K562 (cell line): ENCODE data around the gene PPM1E. TPM values are rescaled to one million over a fixed set of nuclear protein-coding genes. Genes with fewer than 3 reads are reported as not detected.

Experiments
- ATAC-seq: fragments of 200-7000 bp; cut with Tn5 transposase; 3 replicates; pipeline ENCODE4 v1.9.1; 2020; ENCODE audit warnings: moderate library complexity
- BruUV-seq: library from RNA; stranded (reverse); fragments of 400-500 nt; replicated peaks from 2 replicates; lab custom pipeline; 2021; lab: Mats Ljungman, UMichigan
- CTCF ChIA-PET: fragments of 300-600 bp; formaldehyde crosslinking; extraction: SDS; loops from one replicate; lab custom pipeline; 2021; ENCODE audit warnings: low intra/inter-chr PET ratio; lab: Yijun Ruan, JAX
- POLR2A ChIA-PET: fragments of 300-600, 350-650 bp; sonication (Branson Sonifier 250); formaldehyde crosslinking; extraction: SDS; loops from one replicate; lab custom pipeline; 2021; ENCODE audit warnings: antibody characterized with exemption, inconsistent platforms; lab: Yijun Ruan, JAX
- DNase-seq, 4 experiments: peaks; one replicate each; pipeline versions ENCODE4 v3.0.0 to v3.0.0-alpha.2; 2011 to 2018; ENCODE audit warnings: low spot score in 3 of 4, mixed read lengths in 3 of 4; ENCODE audit errors: extremely low read depth in 1 of 4
- FAIRE-seq: peaks from 2 replicates; lab custom pipeline; 2011; peaks lifted over from hg19 to GRCh38; lab: Jason Lieb, UNC
- H2AFZ ChIP-seq: 2 replicates; pipeline ENCODE4 v1.6.0; 2011; ENCODE audit warnings: low read depth, low read length, control low read depth, inconsistent platforms
- H3K27ac ChIP-seq: fragments of 200-600 bp; 3 replicates; pipeline ENCODE4 v1.8.0; 2011; ENCODE audit warnings: low read depth, mild to moderate bottlenecking, control low read depth, inconsistent platforms, low read length, moderate library complexity, mixed read lengths; ENCODE audit errors: extremely low read depth
- H3K27me3 ChIP-seq, 2 experiments: fragments of 300-600 bp in 1 of 2; 2 replicates in 1 of 2; 3 replicates in 1 of 2; pipeline versions ENCODE4 v1.6.0 to v1.8.0; 2011; ENCODE audit warnings: inconsistent platforms in 2 of 2, low read length in 2 of 2, mild to moderate bottlenecking in 1 of 2, mixed read lengths in 1 of 2, moderate library complexity in 1 of 2; ENCODE audit not compliant: control insufficient read depth in 2 of 2, insufficient read depth in 2 of 2
- H3K36me3 ChIP-seq: fragments of 300-600 bp; 3 replicates; pipeline ENCODE4 v1.8.0; 2011; ENCODE audit warnings: mild to moderate bottlenecking, low read length, inconsistent platforms; ENCODE audit not compliant: control insufficient read depth, insufficient read depth
- H3K4me1 ChIP-seq, 2 experiments: fragments of 200-600 bp in 1 of 2; replicated peaks in 1 of 2; 2 replicates in 1 of 2; 3 replicates in 1 of 2; pipeline versions ENCODE4 v1.5.1 to v1.8.0; 2011; ENCODE audit warnings: inconsistent platforms in 2 of 2, low read length in 2 of 2, mild to moderate bottlenecking in 1 of 2, mixed read lengths in 1 of 2, moderate library complexity in 1 of 2; ENCODE audit not compliant: control insufficient read depth in 2 of 2, insufficient read depth in 2 of 2
- H3K4me2 ChIP-seq: 2 replicates; pipeline ENCODE4 v1.6.1; 2011; ENCODE audit warnings: low read length, control low read depth, inconsistent platforms, mixed read lengths; ENCODE audit not compliant: insufficient read depth
- H3K4me3 ChIP-seq: fragments of 200-600 bp; sonication (generic), shearing (Covaris generic); 2 replicates; pipeline ENCODE4 v1.5.1; 2016; ENCODE audit warnings: control low read depth, inconsistent platforms
- H3K79me2 ChIP-seq: fragments of 200-600 bp; 3 replicates; pipeline ENCODE4 v1.8.0; 2011; ENCODE audit warnings: low read length, inconsistent platforms; ENCODE audit not compliant: control insufficient read depth, insufficient read depth
- H3K9ac ChIP-seq, 2 experiments: 2 replicates each; pipeline versions ENCODE4 v1.6.0 to v1.6.1; 2011; ENCODE audit warnings: low read depth in 2 of 2, low read length in 2 of 2, control low read depth in 1 of 2, inconsistent platforms in 1 of 2, mild to moderate bottlenecking in 1 of 2, mixed read lengths in 1 of 2; ENCODE audit not compliant: insufficient read depth in 1 of 2
- H3K9me1 ChIP-seq: one replicate; pipeline ENCODE4 v1.6.0; 2011; ENCODE audit warnings: inconsistent platforms, mild to moderate bottlenecking, low read length, moderate library complexity; ENCODE audit not compliant: control insufficient read depth, insufficient read depth
- H3K9me3 ChIP-seq: replicated peaks from 2 replicates; pipeline ENCODE4 v1.5.1; 2011; ENCODE audit warnings: low read depth, low read length, inconsistent platforms; ENCODE audit not compliant: control insufficient read depth, insufficient read depth
- H4K20me1 ChIP-seq: replicated peaks from 2 replicates; pipeline ENCODE4 v1.6.1; 2011; ENCODE audit warnings: low read length, inconsistent platforms, mixed read lengths; ENCODE audit not compliant: control insufficient read depth, insufficient read depth
- ARID2 ChIP-seq: fragments of 450-650 bp; IDR thresholded peaks from 2 replicates; pipeline ENCODE4 v1.6.1; 2017; ENCODE audit warnings: antibody characterized with exemption, mild to moderate bottlenecking
- CHD1 ChIP-seq: fragments of 200-600 bp; sonication (generic); IDR thresholded peaks from one replicate; pipeline ENCODE4 v1.6.1; 2012; ENCODE audit warnings: mild to moderate bottlenecking, moderate library complexity, low read length, inconsistent platforms
- EGR1 ChIP-seq: fragments of 450-650 bp; conservative IDR thresholded peaks from 2 replicates; pipeline ENCODE4 v1.6.1; 2017; ENCODE audit warnings: mild to moderate bottlenecking
- EHMT2 ChIP-seq: fragments of 450-650 bp; IDR thresholded peaks from 2 replicates; pipeline ENCODE4 v1.6.1; 2018; ENCODE audit warnings: antibody characterized with exemption
- HMGN3 ChIP-seq: IDR thresholded peaks from 2 replicates; pipeline ENCODE4 v1.6.1; 2011; ENCODE audit warnings: borderline replicate concordance, low read depth, mild to moderate bottlenecking, mixed read lengths, low read length; ENCODE audit not compliant: insufficient read length; ENCODE audit errors: extremely low read depth
- KLF6 ChIP-seq: fragments of 250-450 bp; sonication (Bioruptor Pico); IDR thresholded peaks from 2 replicates; pipeline ENCODE4 v1.4.0; 2020; ENCODE audit warnings: mild to moderate bottlenecking, moderate library complexity, borderline replicate concordance
- MXI1 ChIP-seq: IDR thresholded peaks from 2 replicates; pipeline ENCODE4 v1.6.1; 2011; ENCODE audit warnings: low read depth, mild to moderate bottlenecking, improper control_type of control experiment, low read length
- OTX1 ChIP-seq: fragments of 450-650 bp; formaldehyde crosslinking; IDR thresholded peaks from 2 replicates; pipeline ENCODE4 v1.4.0; 2022; ENCODE audit warnings: mild to moderate bottlenecking
- POLR2B ChIP-seq: fragments of 450-650 bp; IDR thresholded peaks from 2 replicates; pipeline ENCODE4 v1.6.1; 2018; ENCODE audit warnings: low read depth; ENCODE audit not compliant: partially characterized antibody
- SMARCC2 ChIP-seq: fragments of 450-650 bp; IDR thresholded peaks from 2 replicates; pipeline ENCODE4 v1.6.1; 2017; ENCODE audit warnings: antibody characterized with exemption, moderate library complexity, mild to moderate bottlenecking, low read depth
- ZNF174 ChIP-seq: fragments of 250-450 bp; sonication (Bioruptor Pico); IDR thresholded peaks from 2 replicates; pipeline ENCODE4 v1.4.0; 2020; ENCODE audit warnings: mild to moderate bottlenecking
- ZNF23 ChIP-seq: fragments of 250-450 bp; sonication (Bioruptor Pico); IDR thresholded peaks from 2 replicates; pipeline ENCODE4 v1.4.0; 2020; ENCODE audit warnings: mild to moderate bottlenecking
- ZNF696 ChIP-seq: fragments of 250-450 bp; sonication (Bioruptor Pico); conservative IDR thresholded peaks from 2 replicates; pipeline ENCODE4 v1.4.0; 2020; ENCODE audit warnings: mild to moderate bottlenecking, moderate library complexity
- WGBS: fragments of 100-300 bp; shearing (Covaris generic); methylation state at CpG from one replicate; pipeline ENCODE4 v1.1.6; 2016; ENCODE audit warnings: low coverage, mixed read lengths; ENCODE audit not compliant: insufficient coverage; ENCODE audit errors: missing lambda C conversion rate; 5-methylcytosine and 5-hydroxymethylcytosine counted together
- in situ Hi-C: fragments of 300-500 bp; cut with MboI; formaldehyde crosslinking; loops from 4 replicates; pipeline ENCODE4 v1.15.0; 2018; ENCODE audit warnings: inconsistent platforms, mixed read lengths
- intact Hi-C: fragments of 100-400 bp; cut with micrococcal nuclease; formaldehyde crosslinking; loops from 2 replicates; pipeline ENCODE4 v1.14.2; 2022
- polyA plus RNA-seq, 8 experiments: library from polyadenylated mRNA; depleted of rRNA in 4 of 8; stranded (reverse) in 5 of 8; unstranded in 3 of 8; fragments of >200 nt; fragmentation: Nextera tagmentation in 2 of 8; fragmentation: Illumina TruSeq in 1 of 8; extraction: Ambion mirVana in 2 of 8; extraction: Trizol in 1 of 8; gene quantifications; 2 replicates each; pipeline versions ENCODE4 v1.2.1 to v1.2.3, GENCODE V29; 2011 to 2014; ENCODE audit warnings: inconsistent platforms in 1 of 8, missing spikeins in 1 of 8
- total RNA-seq, 7 experiments: library from RNA; depleted of rRNA in 6 of 7; stranded (reverse); fragments of >200 nt in 6 of 7; fragmentation: Illumina TruSeq in 2 of 7; extraction: Trizol in 2 of 7; gene quantifications; 2 replicates each; pipeline versions ENCODE4 v1.2.1 to v1.2.3, GENCODE V29; 2011 to 2021; ENCODE audit warnings: low replicate concordance in 1 of 7
- TF ChIP-seq, protein P1 (sequence below): sonication (generic); formaldehyde crosslinking; IDR thresholded peaks from 2 replicates; pipeline ENCODE4 v1.9.0; 2022; ENCODE audit warnings: mild to moderate bottlenecking, missing genetic modification reagents
- TF ChIP-seq, protein P2 (sequence below): sonication (generic); formaldehyde crosslinking; IDR thresholded peaks from 2 replicates; pipeline ENCODE4 v1.8.0; 2022; ENCODE audit warnings: mild to moderate bottlenecking, missing genetic modification reagents

Gene PPM1E
- total and polyA plus RNA-seq, 9 of the 15 experiments (the other 6 are each of a cell fraction or from before 2014, with no cell fraction given) = 1.0 to 5.7 (median 4.7) TPM

DNA sequence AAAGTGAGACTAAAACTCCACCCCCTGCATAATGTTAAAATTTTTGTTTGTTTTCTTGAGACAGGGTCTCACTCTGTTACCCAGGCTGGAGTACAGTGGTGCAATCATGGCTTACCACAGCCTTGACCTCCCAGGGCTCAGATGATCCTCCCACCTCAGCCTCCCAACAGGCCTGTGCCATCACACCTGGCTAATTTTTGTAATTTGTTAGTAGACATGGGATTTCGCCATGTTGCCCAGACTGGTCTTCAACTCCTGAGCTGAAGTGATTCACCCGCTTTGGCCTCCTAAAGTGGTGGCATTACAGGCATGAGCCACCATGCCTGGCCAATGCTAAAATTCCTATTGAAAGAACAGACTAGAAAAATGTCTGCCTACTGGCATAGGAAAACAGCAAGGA is 247.2 kb downstream of the PPM1E start:
- Histone ChIP-seq H3K27me3 (no peaks in the 10 kb centered on the region), H3K9ac (no peak overlapping the region), H3K4me1 (peaks cover 0 to 2% of the 10 kb centered on the region in 2 experiments; a peak in 1 of 5 replicates), H3K27ac (no peak overlapping the region), H3K9me1 (no peaks in the 10 kb centered on the region), H3K4me2 (no peak overlapping the region), H3K79me2 (no peaks in the 10 kb centered on the region), H3K9me3 (no peaks in the 10 kb centered on the region), H3K36me3 (peaks cover 59% of the 10 kb centered on the region), H4K20me1 (no peaks in the 10 kb centered on the region), H3K4me3 (no peak overlapping the region), H2AFZ (no peak overlapping the region)
- ChIA-PET POLR2A (interaction anchor here (0.8 to 1.2 kb wide), 4 partner anchors 33 to 371 kb away, joined by 3 to 4 read pairs (median 3); no protein-coding TSS in a partner anchor), CTCF (interaction anchor here (1.1 to 3.1 kb wide), 2 partner anchors 132 to 291 kb away, joined by 3 to 43 read pairs; no protein-coding TSS in a partner anchor)
- 93% methylated on average over 2 of the region's 2 CpGs for whole genome bisulfite sequencing
- no TSS peak for BruUV-seq
- FAIRE-seq = peak; percentile 32
- no peak for DNase-seq
- in situ Hi-C loops = loop anchor here (10.0 to 25.0 kb wide), 2 partner anchors 418 to 716 kb away; partner anchors contain the start of gene MPO
- intact Hi-C loops = no loop called here
- ATAC-seq = no peak
- TF ChIP-seq KLF6 (no peak), ZNF696 (CRISPR knock-in tag) (no peak), EGR1 (no peak), MXI1 (no peak), CHD1 (no peak), POLR2B (no peak), ZNF174 (CRISPR knock-in tag) (no peak), SMARCC2 (no peak), HMGN3 (no peak), OTX1 (CRISPR knock-in tag) (no peak), ARID2 (no peak), ZNF23 (no peak), EHMT2 (no peak)
- TF ChIP-seq, protein P1, sequence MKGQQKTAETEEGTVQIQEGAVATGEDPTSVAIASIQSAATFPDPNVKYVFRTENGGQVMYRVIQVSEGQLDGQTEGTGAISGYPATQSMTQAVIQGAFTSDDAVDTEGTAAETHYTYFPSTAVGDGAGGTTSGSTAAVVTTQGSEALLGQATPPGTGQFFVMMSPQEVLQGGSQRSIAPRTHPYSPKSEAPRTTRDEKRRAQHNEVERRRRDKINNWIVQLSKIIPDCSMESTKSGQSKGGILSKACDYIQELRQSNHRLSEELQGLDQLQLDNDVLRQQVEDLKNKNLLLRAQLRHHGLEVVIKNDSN (CRISPR knock-in tag) = no peak
- TF ChIP-seq, protein P2, sequence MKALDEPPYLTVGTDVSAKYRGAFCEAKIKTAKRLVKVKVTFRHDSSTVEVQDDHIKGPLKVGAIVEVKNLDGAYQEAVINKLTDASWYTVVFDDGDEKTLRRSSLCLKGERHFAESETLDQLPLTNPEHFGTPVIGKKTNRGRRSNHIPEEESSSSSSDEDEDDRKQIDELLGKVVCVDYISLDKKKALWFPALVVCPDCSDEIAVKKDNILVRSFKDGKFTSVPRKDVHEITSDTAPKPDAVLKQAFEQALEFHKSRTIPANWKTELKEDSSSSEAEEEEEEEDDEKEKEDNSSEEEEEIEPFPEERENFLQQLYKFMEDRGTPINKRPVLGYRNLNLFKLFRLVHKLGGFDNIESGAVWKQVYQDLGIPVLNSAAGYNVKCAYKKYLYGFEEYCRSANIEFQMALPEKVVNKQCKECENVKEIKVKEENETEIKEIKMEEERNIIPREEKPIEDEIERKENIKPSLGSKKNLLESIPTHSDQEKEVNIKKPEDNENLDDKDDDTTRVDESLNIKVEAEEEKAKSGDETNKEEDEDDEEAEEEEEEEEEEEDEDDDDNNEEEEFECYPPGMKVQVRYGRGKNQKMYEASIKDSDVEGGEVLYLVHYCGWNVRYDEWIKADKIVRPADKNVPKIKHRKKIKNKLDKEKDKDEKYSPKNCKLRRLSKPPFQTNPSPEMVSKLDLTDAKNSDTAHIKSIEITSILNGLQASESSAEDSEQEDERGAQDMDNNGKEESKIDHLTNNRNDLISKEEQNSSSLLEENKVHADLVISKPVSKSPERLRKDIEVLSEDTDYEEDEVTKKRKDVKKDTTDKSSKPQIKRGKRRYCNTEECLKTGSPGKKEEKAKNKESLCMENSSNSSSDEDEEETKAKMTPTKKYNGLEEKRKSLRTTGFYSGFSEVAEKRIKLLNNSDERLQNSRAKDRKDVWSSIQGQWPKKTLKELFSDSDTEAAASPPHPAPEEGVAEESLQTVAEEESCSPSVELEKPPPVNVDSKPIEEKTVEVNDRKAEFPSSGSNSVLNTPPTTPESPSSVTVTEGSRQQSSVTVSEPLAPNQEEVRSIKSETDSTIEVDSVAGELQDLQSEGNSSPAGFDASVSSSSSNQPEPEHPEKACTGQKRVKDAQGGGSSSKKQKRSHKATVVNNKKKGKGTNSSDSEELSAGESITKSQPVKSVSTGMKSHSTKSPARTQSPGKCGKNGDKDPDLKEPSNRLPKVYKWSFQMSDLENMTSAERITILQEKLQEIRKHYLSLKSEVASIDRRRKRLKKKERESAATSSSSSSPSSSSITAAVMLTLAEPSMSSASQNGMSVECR = no peak
